NCI-H128 (cell line): ENCODE measurements around the gene P3H3.

Source experiments
- DNase-seq: peaks from one replicate; lab custom pipeline; 2025; ENCODE audit not compliant: unreplicated experiment; lab: John Stamatoyannopoulos, UW

P3H3 gene

GRCh38 chr12:6827982-6828780 lies at the start of gene P3H3:
Gene P3H3 (plus strand): TSS chr12:6828407. CDS start chr12:6828441, 34 bp downstream.
- no peak for DNase-seq

- DNase-seq = peak; percentile 93
Measured at GRCh38 chr12:6778574-6779550, 49.3 kb upstream of the P3H3 start.

GRCh38 chr12:6779708-6780432 lies 48.3 kb upstream of the P3H3 start:
- DNase-seq = no peak

- no peak for DNase-seq
Measured at GRCh38 chr12:6780573-6780972, 47.6 kb upstream of the P3H3 start.

GRCh38 chr12:6782119-6782518 lies 46.1 kb upstream of the P3H3 start:
- no peak for DNase-seq

- no peak for DNase-seq
Measured at GRCh38 chr12:6782850-6783566, 45.2 kb upstream of the P3H3 start.

GRCh38 chr12:6783828-6784227 lies 44.4 kb upstream of the P3H3 start:
- no peak for DNase-seq

GRCh38 chr12:6784296-6784695 lies 43.9 kb upstream of the P3H3 start:
- DNase-seq = no peak

- no peak for DNase-seq
Measured at GRCh38 chr12:6784761-6785160, 43.4 kb upstream of the P3H3 start.

- DNase-seq = no peak
Measured at GRCh38 chr12:6786416-6787094, 41.7 kb upstream of the P3H3 start.

GRCh38 chr12:6787309-6787708 lies 40.9 kb upstream of the P3H3 start:
- no peak for DNase-seq

GRCh38 chr12:6788972-6789924 lies 39.0 kb upstream of the P3H3 start, which contains the start of gene CD4:
Gene CD4 (plus strand): TSS chr12:6789528. CDS start chr12:6800139, 10,611 bp downstream.
- DNase-seq = no peak

GRCh38 chr12:6790496-6791150 lies 37.6 kb upstream of the P3H3 start:
- DNase-seq = no peak

GRCh38 chr12:6791931-6792520 lies 36.2 kb upstream of the P3H3 start:
- no peak for DNase-seq

GRCh38 chr12:6792522-6793201 lies 35.5 kb upstream of the P3H3 start:
- no peak for DNase-seq

- no peak for DNase-seq
Measured at GRCh38 chr12:6795088-6795487, 33.1 kb upstream of the P3H3 start.

GRCh38 chr12:6796576-6796975 lies 31.6 kb upstream of the P3H3 start:
- DNase-seq = no peak
